ENCODE results near the gene NCR2.

DNA sequence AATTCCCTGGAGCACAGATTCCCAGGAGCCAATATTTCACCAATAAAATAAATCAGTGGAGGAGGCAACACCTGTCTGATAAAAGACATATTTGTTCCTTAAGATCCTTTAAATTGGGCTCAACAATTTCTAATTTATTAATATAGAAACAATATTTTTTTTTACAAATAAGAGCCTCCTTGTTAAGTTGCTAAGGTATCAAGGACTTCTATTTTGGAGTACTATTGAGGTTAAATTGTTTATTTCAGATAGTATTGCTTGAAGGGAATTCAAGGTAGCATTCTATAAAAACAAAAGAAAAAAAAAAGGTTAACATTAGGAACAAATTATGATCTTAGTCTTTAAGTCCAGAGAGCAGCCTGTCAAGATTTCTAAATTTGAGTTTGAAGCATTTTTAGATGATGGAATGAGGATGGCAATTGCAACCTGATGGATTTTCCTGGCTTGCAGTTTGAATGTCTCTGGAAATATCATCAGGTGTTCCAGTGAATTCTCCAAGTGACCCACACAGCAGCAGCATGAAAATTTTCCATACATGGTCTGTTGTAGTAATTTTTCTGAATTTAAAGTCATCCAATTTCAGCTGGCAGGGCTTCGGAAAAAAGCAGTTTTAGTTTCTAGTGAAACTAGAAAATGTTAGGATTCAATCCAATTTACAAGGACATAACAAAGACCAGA lies 19.3 kb upstream of the NCR2 start:
- TF ChIP-seq SUZ12 (IDR thresholded peaks at IDR 0.05) (no peak), ELF4 (IDR thresholded peaks at IDR 0.05) (no peak), FOXM1 (IDR thresholded peaks at IDR 0.05; ENCODE audit: borderline replicate concordance) (no peak), L3MBTL2 (conservative IDR thresholded peaks at IDR 0.05) (no peak), SP1 (IDR thresholded peaks at IDR 0.05) (no peak), TARDBP (IDR thresholded peaks at IDR 0.05) (no peak), ARNT (IDR thresholded peaks at IDR 0.05) (no peak), FOXK2 (IDR thresholded peaks at IDR 0.05) (no peak), HDGF (IDR thresholded peaks at IDR 0.05; ENCODE audit: borderline replicate concordance) (no peak), NFRKB (IDR thresholded peaks at IDR 0.05) (no peak)
